Cardiac muscle cell (in vitro differentiated cells and primary cell): Measurements from ENCODE around the gene CLEC3B. TPM values are rescaled to one million over a fixed set of nuclear protein-coding genes. Genes with fewer than 3 reads are reported as not detected.

ENCODE experiments used
- DNase-seq, 2 donors: peaks; one replicate each; pipeline versions ENCODE4 v3.0.0 to v3.0.0-alpha.2; 2010 to 2017; ENCODE audit warnings: low read depth in 1 of 2, low spot score in 1 of 2
- H3K27ac ChIP-seq: fragments of 200-600 bp; sonication (generic); 2 replicates; pipeline ENCODE4 v1.5.1; 2016
- H3K27me3 ChIP-seq: fragments of 200-600 bp; sonication (generic); 2 replicates; pipeline ENCODE4 v1.6.0; 2016; ENCODE audit warnings: control low read depth
- H3K36me3 ChIP-seq: fragments of 200-600 bp; sonication (generic); 2 replicates; pipeline ENCODE4 v1.5.1; 2016; ENCODE audit warnings: control low read depth
- H3K4me1 ChIP-seq: fragments of 200-600 bp; sonication (generic); 2 replicates; pipeline ENCODE4 v1.8.1; 2017; ENCODE audit warnings: low read depth, mild to moderate bottlenecking, mixed run types
- H3K4me3 ChIP-seq: fragments of 200-600 bp; sonication (generic); 2 replicates; pipeline ENCODE4 v1.5.1; 2016; ENCODE audit warnings: mild to moderate bottlenecking
- H3K9me3 ChIP-seq: fragments of 200-600 bp; sonication (generic); 2 replicates; pipeline ENCODE4 v1.5.1; 2017; ENCODE audit warnings: low read depth, mild to moderate bottlenecking, control low read depth
- CTCF ChIP-seq: IDR thresholded peaks from 2 replicates; pipeline ENCODE4 v1.5.1; 2012; ENCODE audit warnings: low read depth, mild to moderate bottlenecking, low read length
- polyA plus RNA-seq: library from polyadenylated mRNA; unstranded; fragments of >200 nt; fragmentation: Nextera tagmentation; extraction: Ambion mirVana; gene quantifications from 2 replicates; pipeline ENCODE4 v1.2.1, GENCODE V29; 2016
- total RNA-seq: library from RNA; depleted of rRNA; stranded (reverse); fragments of >200 nt; gene quantifications from 2 replicates; pipeline ENCODE4 v1.2.3, GENCODE V29; 2016

The CLEC3B gene
- total and polyA plus RNA-seq, 2 experiments from 2014 or later: 0.21 to 1.3 TPM

- Histone ChIP-seq H3K4me1 (no peaks in the 10 kb centered on the region), H3K4me3 (no peak overlapping the region), H3K27ac (no peak overlapping the region), H3K36me3 (no peaks in the 10 kb centered on the region), H3K9me3 (no peaks in the 10 kb centered on the region), H3K27me3 (no peaks in the 10 kb centered on the region)
- DNase-seq: no peak
- TF ChIP-seq CTCF: no peak
Observed at GRCh38 chr3:45062697-45063070, 36.6 kb downstream of the CLEC3B start.

GRCh38 chr3:45064512-45065372, 38.6 kb downstream of the CLEC3B start:
- Histone ChIP-seq H3K9me3 (no peaks in the 10 kb centered on the region), H3K27ac (no peak overlapping the region), H3K4me3 (no peak overlapping the region), H3K27me3 (no peaks in the 10 kb centered on the region), H3K4me1 (no peaks in the 10 kb centered on the region), H3K36me3 (no peaks in the 10 kb centered on the region)
- no peak for TF ChIP-seq CTCF
- peak in 1 of 2 donors; percentile 88 for DNase-seq

- no peaks in the 10 kb centered on the region for H3K9me3 ChIP-seq
- no peak overlapping the region for H3K4me3 ChIP-seq
Observed at GRCh38 chr3:45065373-45065720, 39.2 kb downstream of the CLEC3B start.

GRCh38 chr3:45066109-45066801, 40.2 kb downstream of the CLEC3B start:
- Histone ChIP-seq H3K27me3 (no peaks in the 10 kb centered on the region), H3K27ac (no peak overlapping the region), H3K36me3 (no peaks in the 10 kb centered on the region), H3K4me3 (no peak overlapping the region), H3K9me3 (no peaks in the 10 kb centered on the region), H3K4me1 (no peaks in the 10 kb centered on the region)
- DNase-seq: no peak
- no peak for TF ChIP-seq CTCF

More at GRCh38 chr3:45065373-45065720, 39.2 kb downstream of the CLEC3B start:
- no peak for DNase-seq
- Histone ChIP-seq H3K27me3 (no peaks in the 10 kb centered on the region), H3K36me3 (no peaks in the 10 kb centered on the region), H3K27ac (no peak overlapping the region), H3K4me1 (no peaks in the 10 kb centered on the region)
- no peak for TF ChIP-seq CTCF

GRCh38 chr3:45067486-45067885, 41.4 kb downstream of the CLEC3B start:
- Histone ChIP-seq H3K4me1 (no peaks in the 10 kb centered on the region), H3K27ac (no peak overlapping the region), H3K4me3 (no peak overlapping the region), H3K36me3 (no peaks in the 10 kb centered on the region), H3K27me3 (no peaks in the 10 kb centered on the region), H3K9me3 (no peaks in the 10 kb centered on the region)
- no peak for DNase-seq
- TF ChIP-seq CTCF: no peak
